SK-N-SH treated with all-trans-retinoic acid at 6 μM for 48 hours (cell line): ENCODE results near the gene TEFM.

Experiments
- ATAC-seq: fragments of 200-7000 bp; cut with Tn5 transposase; 3 replicates; pipeline ENCODE4 v1.9.1; 2020; ENCODE audit warnings: mild to moderate bottlenecking, moderate library complexity
- BACH2 ChIP-seq: fragments of 250-450 bp; sonication (Bioruptor Pico); IDR thresholded peaks from 2 replicates; pipeline ENCODE4 v1.9.0; 2021; ENCODE audit warnings: mild to moderate bottlenecking, borderline replicate concordance
- CREB5 ChIP-seq: fragments of 250-450 bp; sonication (Bioruptor Pico); IDR thresholded peaks from 2 replicates; pipeline ENCODE4 v1.5.1; 2020; ENCODE audit warnings: low read depth, mild to moderate bottlenecking, moderate library complexity
- CSDC2 ChIP-seq: fragments of 250-450 bp; sonication (Bioruptor Pico); IDR thresholded peaks from 2 replicates; pipeline ENCODE4 v1.5.0; 2020; ENCODE audit warnings: mild to moderate bottlenecking, moderate library complexity
- ESRRG ChIP-seq: fragments of 250-450 bp; sonication (Bioruptor Pico); IDR thresholded peaks from 2 replicates; pipeline ENCODE4 v1.6.1; 2021; ENCODE audit warnings: mild to moderate bottlenecking
- GLIS3 ChIP-seq: fragments of 250-450 bp; sonication (Bioruptor Pico); IDR thresholded peaks from 2 replicates; pipeline ENCODE4 v1.5.0; 2020; ENCODE audit warnings: mild to moderate bottlenecking, moderate library complexity
- ISL1 ChIP-seq: fragments of 250-450 bp; sonication (Bioruptor Pico); IDR thresholded peaks from 2 replicates; pipeline ENCODE4 v2.1.2; 2022; ENCODE audit warnings: mild to moderate bottlenecking, moderate library complexity
- OSR1 ChIP-seq: fragments of 250-450 bp; sonication (Bioruptor Pico); IDR thresholded peaks from 2 replicates; pipeline ENCODE4 v1.8.0; 2022; ENCODE audit warnings: moderate library complexity, mild to moderate bottlenecking, inconsistent platforms
- POU6F1 ChIP-seq: fragments of 250-450 bp; sonication (Bioruptor Pico); IDR thresholded peaks from 2 replicates; pipeline ENCODE4 v1.8.0; 2021; ENCODE audit warnings: low read depth, mild to moderate bottlenecking, moderate library complexity, borderline replicate concordance
- PPARA ChIP-seq: fragments of 250-450 bp; sonication (Bioruptor Pico); IDR thresholded peaks from 2 replicates; pipeline ENCODE4 v1.5.0; 2020; ENCODE audit warnings: mild to moderate bottlenecking, borderline replicate concordance
- RARB ChIP-seq: fragments of 250-450 bp; sonication (Bioruptor Pico); IDR thresholded peaks from 2 replicates; pipeline ENCODE4 v1.8.0; 2021; ENCODE audit warnings: mild to moderate bottlenecking, moderate library complexity
- SNAI2 ChIP-seq: fragments of 250-450 bp; sonication (Bioruptor Pico); IDR thresholded peaks from 2 replicates; pipeline ENCODE4 v1.5.0; 2020; ENCODE audit warnings: mild to moderate bottlenecking, moderate library complexity
- TCF4 ChIP-seq: fragments of 250-450 bp; sonication (Bioruptor Pico); IDR thresholded peaks from 2 replicates; pipeline ENCODE4 v1.8.0; 2021; ENCODE audit warnings: mild to moderate bottlenecking, moderate library complexity, borderline replicate concordance
- TOX ChIP-seq: fragments of 250-450 bp; sonication (Bioruptor Pico); IDR thresholded peaks from 2 replicates; pipeline ENCODE4 v1.8.0; 2021; ENCODE audit warnings: mild to moderate bottlenecking, moderate library complexity, borderline replicate concordance
- TSHZ2 ChIP-seq: fragments of 250-450 bp; sonication (Bioruptor Pico); IDR thresholded peaks from 2 replicates; pipeline ENCODE4 v1.5.0; 2020; ENCODE audit warnings: mild to moderate bottlenecking, moderate library complexity
- ZC3H10 ChIP-seq: fragments of 250-450 bp; sonication (Bioruptor Pico); IDR thresholded peaks from 2 replicates; pipeline ENCODE4 v1.5.1; 2021; ENCODE audit warnings: mild to moderate bottlenecking, moderate library complexity
- ZFP3 ChIP-seq: fragments of 250-450 bp; sonication (Bioruptor Pico); IDR thresholded peaks from 2 replicates; pipeline ENCODE4 v1.5.0; 2020; ENCODE audit warnings: mild to moderate bottlenecking, moderate library complexity
- ZFP30 ChIP-seq: fragments of 450-650 bp; formaldehyde crosslinking; IDR thresholded peaks from 2 replicates; pipeline ENCODE4 v1.5.0; 2022; ENCODE audit warnings: mild to moderate bottlenecking, moderate library complexity
- ZNF70 ChIP-seq: fragments of 450-650 bp; formaldehyde crosslinking; IDR thresholded peaks from 2 replicates; pipeline ENCODE4 v1.5.0; 2020; ENCODE audit warnings: mild to moderate bottlenecking, moderate library complexity
- ZNF8 ChIP-seq: fragments of 450-650 bp; formaldehyde crosslinking; IDR thresholded peaks from 2 replicates; pipeline ENCODE4 v1.5.0; 2020; ENCODE audit warnings: mild to moderate bottlenecking, moderate library complexity
- TF ChIP-seq, protein P1 (sequence below): fragments of 250-450 bp; sonication (Bioruptor Pico); IDR thresholded peaks from 2 replicates; pipeline ENCODE4 v1.8.0; 2020; ENCODE audit warnings: mild to moderate bottlenecking, moderate library complexity, borderline replicate concordance
- TF ChIP-seq, protein P2 (sequence below): fragments of 250-450 bp; sonication (Bioruptor Pico); IDR thresholded peaks from 2 replicates; pipeline ENCODE4 v1.5.1; 2021; ENCODE audit warnings: mild to moderate bottlenecking, moderate library complexity

TEFM gene

GRCh38 chr17:30920282-30920681, 14.2 kb upstream of the TEFM start:
- ATAC-seq: no peak
- TF ChIP-seq PPARA (CRISPR knock-in tag): no peak

GRCh38 chr17:30917050-30917449, 11.0 kb upstream of the TEFM start:
- no peak for TF ChIP-seq ISL1 (CRISPR knock-in tag)
- TF ChIP-seq TOX (CRISPR knock-in tag): no peak
- TF ChIP-seq ZNF8 (CRISPR knock-in tag): no peak
- no peak for TF ChIP-seq ZNF70 (CRISPR knock-in tag)
- no peak for TF ChIP-seq TSHZ2 (CRISPR knock-in tag)
- TF ChIP-seq BACH2 (CRISPR knock-in tag): no peak
- no peak for TF ChIP-seq ZC3H10 (CRISPR knock-in tag)
- TF ChIP-seq GLIS3 (CRISPR knock-in tag): no peak
- TF ChIP-seq ESRRG: no peak
- no peak for TF ChIP-seq ZFP30 (CRISPR knock-in tag)
- TF ChIP-seq, protein P1, sequence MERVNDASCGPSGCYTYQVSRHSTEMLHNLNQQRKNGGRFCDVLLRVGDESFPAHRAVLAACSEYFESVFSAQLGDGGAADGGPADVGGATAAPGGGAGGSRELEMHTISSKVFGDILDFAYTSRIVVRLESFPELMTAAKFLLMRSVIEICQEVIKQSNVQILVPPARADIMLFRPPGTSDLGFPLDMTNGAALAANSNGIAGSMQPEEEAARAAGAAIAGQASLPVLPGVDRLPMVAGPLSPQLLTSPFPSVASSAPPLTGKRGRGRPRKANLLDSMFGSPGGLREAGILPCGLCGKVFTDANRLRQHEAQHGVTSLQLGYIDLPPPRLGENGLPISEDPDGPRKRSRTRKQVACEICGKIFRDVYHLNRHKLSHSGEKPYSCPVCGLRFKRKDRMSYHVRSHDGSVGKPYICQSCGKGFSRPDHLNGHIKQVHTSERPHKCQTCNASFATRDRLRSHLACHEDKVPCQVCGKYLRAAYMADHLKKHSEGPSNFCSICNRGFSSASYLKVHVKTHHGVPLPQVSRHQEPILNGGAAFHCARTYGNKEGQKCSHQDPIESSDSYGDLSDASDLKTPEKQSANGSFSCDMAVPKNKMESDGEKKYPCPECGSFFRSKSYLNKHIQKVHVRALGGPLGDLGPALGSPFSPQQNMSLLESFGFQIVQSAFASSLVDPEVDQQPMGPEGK (CRISPR knock-in tag): no peak
- TF ChIP-seq CREB5 (CRISPR knock-in tag): no peak
- TF ChIP-seq OSR1: no peak
- TF ChIP-seq CSDC2 (CRISPR knock-in tag): no peak
- no peak for TF ChIP-seq POU6F1 (CRISPR knock-in tag)
- TF ChIP-seq PPARA (CRISPR knock-in tag): no peak
- TF ChIP-seq, protein P2, sequence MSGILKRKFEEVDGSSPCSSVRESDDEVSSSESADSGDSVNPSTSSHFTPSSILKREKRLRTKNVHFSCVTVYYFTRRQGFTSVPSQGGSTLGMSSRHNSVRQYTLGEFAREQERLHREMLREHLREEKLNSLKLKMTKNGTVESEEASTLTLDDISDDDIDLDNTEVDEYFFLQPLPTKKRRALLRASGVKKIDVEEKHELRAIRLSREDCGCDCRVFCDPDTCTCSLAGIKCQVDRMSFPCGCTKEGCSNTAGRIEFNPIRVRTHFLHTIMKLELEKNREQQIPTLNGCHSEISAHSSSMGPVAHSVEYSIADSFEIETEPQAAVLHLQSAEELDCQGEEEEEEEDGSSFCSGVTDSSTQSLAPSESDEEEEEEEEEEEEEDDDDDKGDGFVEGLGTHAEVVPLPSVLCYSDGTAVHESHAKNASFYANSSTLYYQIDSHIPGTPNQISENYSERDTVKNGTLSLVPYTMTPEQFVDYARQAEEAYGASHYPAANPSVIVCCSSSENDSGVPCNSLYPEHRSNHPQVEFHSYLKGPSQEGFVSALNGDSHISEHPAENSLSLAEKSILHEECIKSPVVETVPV (CRISPR knock-in tag): no peak
- TF ChIP-seq, all 23 proteins: peak for 0
- ATAC-seq: no peak

- no peak for TF ChIP-seq SNAI2
- no peak for ATAC-seq
These were observed 10.0 kb upstream of the TEFM start for GRCh38 chr17:30915833-30916611.

DNA sequence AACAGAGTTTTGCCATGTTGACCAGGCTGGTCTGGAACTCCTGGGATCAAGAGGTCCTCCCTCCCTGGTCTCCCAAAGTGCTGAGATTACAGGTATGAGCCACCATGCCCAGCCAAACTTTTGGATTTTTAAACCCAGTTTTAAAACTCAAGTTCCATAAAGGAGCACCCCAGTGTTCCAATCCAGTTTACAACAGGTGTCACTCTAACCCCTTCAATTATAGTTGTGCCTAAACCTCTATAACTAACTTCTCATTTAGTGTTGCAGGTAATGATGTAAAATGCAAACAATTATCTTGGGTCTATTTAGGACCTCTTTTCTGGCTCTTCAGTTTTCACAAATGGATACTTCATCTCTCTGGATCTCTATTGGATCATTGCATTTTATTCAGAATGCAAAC, 7.9 kb upstream of the TEFM start:
- TF ChIP-seq, protein P1 (CRISPR knock-in tag): no peak
- TF ChIP-seq ZFP3 (CRISPR knock-in tag): no peak
- TF ChIP-seq ZNF8 (CRISPR knock-in tag): no peak
- TF ChIP-seq ZC3H10 (CRISPR knock-in tag): no peak
- TF ChIP-seq BACH2 (CRISPR knock-in tag): no peak
- TF ChIP-seq RARB (CRISPR knock-in tag): no peak
- no peak for TF ChIP-seq TSHZ2 (CRISPR knock-in tag)
- TF ChIP-seq ISL1 (CRISPR knock-in tag): no peak
- no peak for TF ChIP-seq GLIS3 (CRISPR knock-in tag)
- no peak for TF ChIP-seq ZNF70 (CRISPR knock-in tag)
- no peak for TF ChIP-seq CSDC2 (CRISPR knock-in tag)
- TF ChIP-seq TCF4: no peak
- TF ChIP-seq OSR1: no peak
- TF ChIP-seq PPARA (CRISPR knock-in tag): no peak
- TF ChIP-seq TOX (CRISPR knock-in tag): no peak
- no peak for TF ChIP-seq SNAI2
- ATAC-seq: no peak
